Peyer's patch (tissue), 4 donors: Measurements from ENCODE around the gene CFAP107.

Experiments
- CTCF ChIP-seq, 6 experiments: fragments of 450-650 bp in 4 of 6; fragments of 200-600 bp in 2 of 6; sonication (generic) in 1 of 6; IDR thresholded peaks; one replicate each; pipeline ENCODE4 v1.5.1; 2017 to 2019; ENCODE audit warnings: antibody characterized with exemption in 6 of 6, mild to moderate bottlenecking in 3 of 6, moderate library complexity in 1 of 6
- POLR2A ChIP-seq, 2 donors: fragments of 450-650 bp; IDR thresholded peaks; one replicate each; pipeline ENCODE4 v1.5.1; 2017; ENCODE audit warnings: antibody characterized with exemption in 2 of 2, mild to moderate bottlenecking in 2 of 2, moderate library complexity in 2 of 2

GRCh38 chr1:12748778-12749355 lies 2.9 kb downstream of the CFAP107 start:
- TF ChIP-seq POLR2A (IDR thresholded peaks at IDR 0.05) = no peak
- no peak for TF ChIP-seq CTCF (IDR thresholded peaks at IDR 0.05)
